IMR-90 (cell line): ENCODE measurements around the gene SPPL2A.

Experiments used
- CTCF ChIP-seq: conservative IDR thresholded peaks from 2 replicates; pipeline ENCODE4 v1.5.1; 2012; ENCODE audit warnings: mild to moderate bottlenecking, low read depth, low read length, improper control_type of control experiment
- ELK1 ChIP-seq: fragments of 150-350 bp; IDR thresholded peaks from 2 replicates; pipeline ENCODE4 v1.6.1; 2016; ENCODE audit warnings: low read depth, mild to moderate bottlenecking, low read length, moderate library complexity, borderline replicate concordance
- POLR2A ChIP-seq: IDR thresholded peaks from 2 replicates; pipeline ENCODE4 v1.6.1; 2012; ENCODE audit warnings: mild to moderate bottlenecking, low read depth, low read length

GRCh38 chr15:50750227-50750705, 15.2 kb downstream of the SPPL2A start:
- no peak for TF ChIP-seq POLR2A
- no peak for TF ChIP-seq CTCF
- no peak for TF ChIP-seq ELK1
